ENCODE measurements around the gene OMP.

- TF ChIP-seq EZH2 (optimal IDR thresholded peaks at IDR 0.05; ENCODE audit: low read depth, low read length) (no peak), CTCF (IDR thresholded peaks at IDR 0.05; ENCODE audit: low read length) (no peak), EZH2phosphoT487 (IDR thresholded peaks at IDR 0.05; ENCODE audit: low read length) (no peak)
Observed at GRCh38 chr11:77112641-77113381, 10.2 kb downstream of the OMP start.

All from MM.1S (cell line).